ENCODE measurements around the gene CMYA5. TPM values are rescaled to one million over a fixed set of nuclear protein-coding genes. Genes with fewer than 3 reads are reported as not detected.

Gene CMYA5
- total RNA-seq, 5 donors from 2014 or later (not counting 1 experiment from before 2014, with no cell fraction given) = 0.13 to 0.41 (median 0.23) TPM

DNA sequence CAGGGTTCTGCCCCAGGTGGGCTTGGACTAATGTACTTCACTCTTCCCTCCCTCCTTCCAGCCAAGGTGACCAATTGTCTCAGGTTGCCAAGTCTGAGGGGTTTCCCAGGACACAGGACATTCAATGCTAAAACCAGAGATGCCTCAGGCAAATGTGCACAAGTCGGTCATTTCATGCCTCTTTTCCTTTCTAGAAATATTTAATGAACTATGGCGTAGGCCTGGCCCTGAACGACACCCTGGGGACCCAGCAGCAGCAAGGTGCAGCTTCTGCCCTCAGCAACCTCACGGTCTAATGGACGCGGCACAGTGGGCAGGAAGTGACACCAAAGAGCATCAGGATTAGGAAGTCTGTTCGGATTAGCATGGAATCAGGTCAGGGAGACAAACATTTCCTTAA is 153.4 kb downstream of the CMYA5 start:
- ChIA-PET POLR2A (interaction anchor here in 1 of 2 donors (0.5 kb wide), 1 partner anchor 300 kb away, joined by 8 read pairs; no protein-coding TSS in a partner anchor), CTCF (no interaction called here)
- H3K27me3 Mint-ChIP-seq = peaks cover 5 to 21% of the 10 kb centered on the region in 2 donors
- Histone ChIP-seq H3K4me3 (ENCODE audit: control insufficient read depth in 1 of 2, extremely low read depth in 1 of 2, low read length in 1 of 2) (no peak overlapping the region), H3K9me3 (no peaks in the 10 kb centered on the region), H3K4me1 (ENCODE audit: control insufficient read depth in 1 of 2, extremely low read depth in 1 of 2, insufficient read depth in 2 of 2, low read length in 2 of 2) (no peaks in the 10 kb centered on the region), H3K36me3 (ENCODE audit: control insufficient read depth in 2 of 2, extremely low read depth in 1 of 2, insufficient read depth in 1 of 2, low read length in 1 of 2) (no peaks in the 10 kb centered on the region), H3K27ac (ENCODE audit: low read length) (no peak overlapping the region), H3K27me3 (replicated peaks in 1 of 2; ENCODE audit: control insufficient read depth in 2 of 2, extremely low read depth in 1 of 2, insufficient read depth in 2 of 2, low read length in 1 of 2) (peaks cover 0 to 24% of the 10 kb centered on the region in 2 experiments)
- no peaks in the 10 kb centered on the region for H3K4me1 Mint-ChIP-seq
- 95% methylated on average over 4 of the region's 7 CpGs for WGBS (ENCODE audit: insufficient coverage)
- no peaks in the 10 kb centered on the region for H3K36me3 Mint-ChIP-seq
- DNase-seq (no peak), ATAC-seq (replicated peaks in 1 of 4) (no peak)
- H3K9me3 Mint-ChIP-seq = no peaks in the 10 kb centered on the region
- H3K27ac Mint-ChIP-seq = no peak overlapping the region
- H3K4me3 Mint-ChIP-seq = no peak overlapping the region

DNA sequence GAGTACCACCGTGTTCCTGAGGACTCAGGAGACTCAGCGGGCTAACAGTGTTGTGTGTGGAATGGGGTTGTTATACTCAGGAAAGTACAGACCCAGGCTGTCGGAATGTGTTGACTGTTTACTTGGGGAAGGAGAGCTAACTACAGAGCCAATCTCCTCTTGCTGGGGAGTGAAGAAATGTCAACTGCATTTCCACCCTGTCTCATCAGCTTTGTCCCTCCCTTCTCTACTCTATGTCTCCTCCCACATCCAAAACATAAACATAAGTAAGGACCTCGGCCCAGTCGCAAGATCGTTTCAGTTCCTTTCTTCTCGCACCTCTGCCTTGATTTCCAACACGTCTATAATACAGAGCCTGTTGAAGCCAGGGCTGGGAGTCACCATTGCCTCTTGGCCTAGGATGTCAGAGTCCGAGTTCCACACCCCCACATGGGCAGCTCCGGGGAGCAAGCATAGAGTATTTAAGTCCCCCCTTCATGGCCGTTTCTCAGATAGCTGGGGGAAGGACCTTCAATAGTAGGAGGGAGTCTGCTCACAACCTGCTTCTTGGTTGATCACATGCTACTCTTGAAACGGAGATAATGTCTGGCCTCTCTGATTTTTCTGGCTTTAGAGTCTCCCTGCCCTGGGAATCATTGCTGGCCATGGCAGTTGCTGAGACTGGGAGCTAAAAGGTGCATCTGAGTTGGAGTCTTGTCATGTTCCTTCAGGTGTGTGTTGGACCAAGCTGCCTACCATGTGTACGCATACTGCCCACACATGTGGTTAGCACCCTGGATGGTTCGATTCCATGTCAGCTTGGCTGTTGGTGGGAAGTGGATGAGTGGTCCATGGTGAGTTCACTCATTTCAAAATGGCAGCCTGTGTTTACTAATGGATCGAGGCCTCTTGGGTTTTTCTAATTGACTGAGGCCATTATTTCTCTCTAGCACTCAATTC is 154.1 kb downstream of the CMYA5 start:
- H3K27ac Mint-ChIP-seq = no peak overlapping the region
- no peak overlapping the region for H3K4me3 Mint-ChIP-seq
- Histone ChIP-seq H3K36me3 (ENCODE audit: control insufficient read depth in 2 of 2, extremely low read depth in 1 of 2, insufficient read depth in 1 of 2, low read length in 1 of 2) (no peaks in the 10 kb centered on the region), H3K4me1 (ENCODE audit: control insufficient read depth in 1 of 2, extremely low read depth in 1 of 2, insufficient read depth in 2 of 2, low read length in 2 of 2) (peaks cover 0 to 3% of the 10 kb centered on the region in 2 experiments), H3K4me3 (ENCODE audit: control insufficient read depth in 1 of 2, extremely low read depth in 1 of 2, low read length in 1 of 2) (no peak overlapping the region), H3K27me3 (replicated peaks in 1 of 2; ENCODE audit: control insufficient read depth in 2 of 2, extremely low read depth in 1 of 2, insufficient read depth in 2 of 2, low read length in 1 of 2) (peaks cover 0 to 26% of the 10 kb centered on the region in 2 experiments), H3K9me3 (no peaks in the 10 kb centered on the region), H3K27ac (ENCODE audit: low read length) (no peak overlapping the region)
- 87% methylated on average over 6 of the region's 15 CpGs for WGBS (ENCODE audit: insufficient coverage)
- CTCF ChIA-PET = no interaction called here
- ATAC-seq (replicated peaks in 1 of 4) (no peak), DNase-seq (no peak)
- peaks cover 5 to 25% of the 10 kb centered on the region in 2 donors for H3K27me3 Mint-ChIP-seq
- no peaks in the 10 kb centered on the region for H3K4me1 Mint-ChIP-seq
- H3K9me3 Mint-ChIP-seq = no peaks in the 10 kb centered on the region
- POLR2A ChIA-PET = interaction anchor here in 1 of 2 donors (0.5 kb wide), 1 partner anchor 300 kb away, joined by 8 read pairs; no protein-coding TSS in a partner anchor
- H3K36me3 Mint-ChIP-seq = no peaks in the 10 kb centered on the region

DNA sequence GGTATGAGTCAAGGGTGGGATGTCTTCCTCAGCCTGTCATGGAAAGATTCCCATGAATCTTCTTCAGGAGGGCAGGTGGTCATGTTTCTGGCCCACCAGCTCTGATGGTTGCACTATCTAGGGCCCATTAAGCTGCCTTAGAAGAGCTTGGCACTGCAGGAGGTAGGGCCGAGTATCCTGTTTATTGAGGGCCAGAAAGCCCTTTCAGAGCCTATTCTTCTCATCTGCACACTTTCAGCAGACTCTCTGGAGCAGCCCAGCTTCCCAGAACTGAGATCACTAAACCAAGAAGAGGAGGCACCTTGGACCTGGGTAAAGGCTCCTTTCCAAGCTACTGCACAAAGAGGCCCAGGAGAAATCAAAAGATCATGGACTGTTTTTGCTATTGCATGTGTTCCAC is 154.9 kb downstream of the CMYA5 start:
- H3K27me3 ChIP-seq (replicated peaks in 1 of 2; ENCODE audit: control insufficient read depth in 2 of 2, extremely low read depth in 1 of 2, insufficient read depth in 2 of 2, low read length in 1 of 2) = peaks cover 0 to 32% of the 10 kb centered on the region in 2 experiments
- H3K27ac ChIP-seq (ENCODE audit: low read length) = no peak overlapping the region
- Mint-ChIP-seq H3K27me3 (peaks cover 5 to 22% of the 10 kb centered on the region in 2 donors), H3K9me3 (no peaks in the 10 kb centered on the region), H3K36me3 (no peaks in the 10 kb centered on the region), H3K4me3 (no peak overlapping the region), H3K27ac (no peak overlapping the region), H3K4me1 (no peaks in the 10 kb centered on the region)
- ChIA-PET CTCF (no interaction called here), POLR2A (no interaction called here)
- H3K4me3 ChIP-seq (ENCODE audit: control insufficient read depth in 1 of 2, extremely low read depth in 1 of 2, low read length in 1 of 2) = no peak overlapping the region
- no peaks in the 10 kb centered on the region for H3K36me3 ChIP-seq (ENCODE audit: control insufficient read depth in 2 of 2, extremely low read depth in 1 of 2, insufficient read depth in 1 of 2, low read length in 1 of 2)
- WGBS (ENCODE audit: insufficient coverage) = no CpG with 5 or more reads among the region's 1 CpG
- peaks cover 0 to 3% of the 10 kb centered on the region in 2 experiments for H3K4me1 ChIP-seq (ENCODE audit: control insufficient read depth in 1 of 2, extremely low read depth in 1 of 2, insufficient read depth in 2 of 2, low read length in 2 of 2)
- H3K9me3 ChIP-seq = no peaks in the 10 kb centered on the region
- DNase-seq (no peak), ATAC-seq (replicated peaks in 1 of 4) (no peak)

DNA sequence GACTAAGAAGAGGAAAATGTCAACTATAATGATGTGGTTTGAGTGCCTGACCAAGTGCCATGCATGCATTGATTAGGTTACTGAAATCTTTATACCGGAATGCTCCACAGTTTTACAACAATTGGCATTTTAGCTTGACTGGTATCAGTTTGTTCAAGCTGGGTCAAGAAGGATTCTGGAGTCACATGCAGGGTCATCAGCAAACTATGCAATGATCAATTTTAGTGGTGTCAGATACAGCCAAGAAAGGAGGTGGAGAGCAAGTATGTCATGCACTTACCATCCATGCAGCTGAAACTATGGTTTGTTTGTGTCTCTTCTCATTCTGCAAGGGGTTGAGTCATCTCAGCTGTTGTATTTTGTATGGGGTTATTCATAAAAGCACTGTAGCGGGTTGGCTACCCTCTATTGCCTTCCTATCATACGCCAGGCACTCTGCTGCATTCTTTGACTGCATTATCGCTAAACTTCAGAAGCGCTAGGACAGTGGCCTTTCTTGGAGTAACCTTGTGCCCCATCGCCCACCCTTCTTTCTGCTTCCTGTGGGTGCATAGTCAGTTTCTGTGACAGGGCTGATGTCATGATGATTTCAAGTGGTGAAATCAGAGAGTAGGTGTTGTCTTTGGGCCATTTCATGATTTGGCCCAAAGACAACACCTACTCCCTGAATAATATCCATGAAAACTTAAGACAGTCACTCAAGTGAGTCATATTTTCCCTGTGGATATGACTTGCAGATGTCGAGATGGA is 156.0 kb downstream of the CMYA5 start:
- Mint-ChIP-seq H3K4me1 (no peaks in the 10 kb centered on the region), H3K4me3 (no peak overlapping the region), H3K27me3 (peaks cover 1 to 16% of the 10 kb centered on the region in 2 donors), H3K27ac (no peak overlapping the region), H3K36me3 (no peaks in the 10 kb centered on the region), H3K9me3 (no peaks in the 10 kb centered on the region)
- DNase-seq (no peak), ATAC-seq (replicated peaks in 1 of 4) (no peak)
- CTCF ChIA-PET = no interaction called here
- WGBS (ENCODE audit: insufficient coverage) = 71% methylated on average over 7 of the region's 7 CpGs
- Histone ChIP-seq H3K27ac (ENCODE audit: low read length) (no peak overlapping the region), H3K4me1 (ENCODE audit: control insufficient read depth in 1 of 2, extremely low read depth in 1 of 2, insufficient read depth in 2 of 2, low read length in 2 of 2) (peaks cover 0 to 3% of the 10 kb centered on the region in 2 experiments), H3K27me3 (replicated peaks in 1 of 2; ENCODE audit: control insufficient read depth in 2 of 2, extremely low read depth in 1 of 2, insufficient read depth in 2 of 2, low read length in 1 of 2) (peaks cover 0 to 27% of the 10 kb centered on the region in 2 experiments), H3K36me3 (ENCODE audit: control insufficient read depth in 2 of 2, extremely low read depth in 1 of 2, insufficient read depth in 1 of 2, low read length in 1 of 2) (no peaks in the 10 kb centered on the region), H3K4me3 (ENCODE audit: control insufficient read depth in 1 of 2, extremely low read depth in 1 of 2, low read length in 1 of 2) (no peak overlapping the region), H3K9me3 (no peaks in the 10 kb centered on the region)
- POLR2A ChIA-PET = no interaction called here

DNA sequence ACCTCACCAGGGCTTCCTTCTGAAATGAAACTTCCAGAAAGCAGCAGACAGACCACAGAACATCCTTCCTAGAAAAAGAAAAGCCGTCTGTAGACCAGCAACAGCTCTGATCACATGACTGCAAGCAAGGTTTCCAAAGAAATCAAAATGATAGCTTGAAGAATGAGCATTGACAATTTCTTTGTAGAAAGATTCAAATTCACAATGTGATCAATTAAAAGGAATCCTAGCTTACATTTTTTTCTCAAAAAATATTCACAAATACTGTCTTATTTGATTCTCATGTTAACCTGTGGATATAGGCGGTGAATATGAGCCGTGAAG is 156.5 kb downstream of the CMYA5 start:
- ChIA-PET CTCF (no interaction called here), POLR2A (no interaction called here)
- ATAC-seq (replicated peaks in 1 of 4) = no peak
- Histone ChIP-seq H3K27ac (ENCODE audit: low read length) (no peak overlapping the region), H3K4me3 (ENCODE audit: control insufficient read depth in 1 of 2, extremely low read depth in 1 of 2, low read length in 1 of 2) (no peak overlapping the region), H3K4me1 (ENCODE audit: control insufficient read depth in 1 of 2, extremely low read depth in 1 of 2, insufficient read depth in 2 of 2, low read length in 2 of 2) (peaks cover 0 to 3% of the 10 kb centered on the region in 2 experiments), H3K9me3 (no peaks in the 10 kb centered on the region), H3K36me3 (ENCODE audit: control insufficient read depth in 2 of 2, extremely low read depth in 1 of 2, insufficient read depth in 1 of 2, low read length in 1 of 2) (no peaks in the 10 kb centered on the region), H3K27me3 (replicated peaks in 1 of 2; ENCODE audit: control insufficient read depth in 2 of 2, extremely low read depth in 1 of 2, insufficient read depth in 2 of 2, low read length in 1 of 2) (peaks cover 0 to 26% of the 10 kb centered on the region in 2 experiments)
- Mint-ChIP-seq H3K4me1 (no peaks in the 10 kb centered on the region), H3K27me3 (peaks cover 0 to 14% of the 10 kb centered on the region in 2 donors), H3K27ac (no peak overlapping the region), H3K9me3 (no peaks in the 10 kb centered on the region), H3K36me3 (no peaks in the 10 kb centered on the region), H3K4me3 (no peak overlapping the region)
- DNase-seq = no peak
- WGBS (ENCODE audit: insufficient coverage) = no CpG with 5 or more reads among the region's 3 CpGs

DNA sequence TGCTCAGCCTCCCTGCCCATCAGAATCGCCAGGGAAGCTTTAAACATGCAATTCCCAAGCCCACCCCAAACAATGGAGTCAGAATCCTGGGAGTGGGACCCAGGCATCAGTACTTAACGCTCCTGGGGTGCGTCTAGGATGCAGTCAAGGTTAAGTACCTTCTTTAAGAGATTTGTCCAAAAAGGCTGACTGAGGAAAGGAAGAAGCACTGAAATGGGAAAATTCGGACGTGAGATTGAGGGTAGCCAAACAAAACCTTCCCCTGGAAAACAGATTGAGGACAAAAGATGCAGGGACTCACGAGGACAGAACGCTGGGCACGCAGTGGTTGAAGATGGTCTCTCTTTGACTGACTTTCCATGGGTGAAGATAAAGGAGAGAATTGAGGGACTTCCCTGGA is 157.9 kb downstream of the CMYA5 start:
- ChIA-PET POLR2A (no interaction called here), CTCF (no interaction called here)
- no peaks in the 10 kb centered on the region for H3K36me3 ChIP-seq (ENCODE audit: control insufficient read depth in 2 of 2, extremely low read depth in 1 of 2, insufficient read depth in 1 of 2, low read length in 1 of 2)
- ATAC-seq (replicated peaks in 1 of 4) (no peak), DNase-seq (no peak)
- H3K36me3 Mint-ChIP-seq = no peaks in the 10 kb centered on the region
- no peaks in the 10 kb centered on the region for H3K9me3 ChIP-seq
- no peak overlapping the region for H3K27ac Mint-ChIP-seq
- no peak overlapping the region for H3K4me3 ChIP-seq (ENCODE audit: control insufficient read depth in 1 of 2, extremely low read depth in 1 of 2, low read length in 1 of 2)
- peaks cover 0 to 20% of the 10 kb centered on the region in 2 experiments for H3K27me3 ChIP-seq (replicated peaks in 1 of 2; ENCODE audit: control insufficient read depth in 2 of 2, extremely low read depth in 1 of 2, insufficient read depth in 2 of 2, low read length in 1 of 2)
- H3K4me1 ChIP-seq (ENCODE audit: control insufficient read depth in 1 of 2, extremely low read depth in 1 of 2, insufficient read depth in 2 of 2, low read length in 2 of 2) = peaks cover 0 to 3% of the 10 kb centered on the region in 2 experiments
- no peak overlapping the region for H3K27ac ChIP-seq (ENCODE audit: low read length)
- H3K4me3 Mint-ChIP-seq = no peak overlapping the region
- WGBS (ENCODE audit: insufficient coverage) = 50% methylated on average over 1 of the region's 8 CpGs
- peaks cover 0 to 16% of the 10 kb centered on the region in 2 donors for H3K27me3 Mint-ChIP-seq
- H3K4me1 Mint-ChIP-seq = no peaks in the 10 kb centered on the region
- H3K9me3 Mint-ChIP-seq = no peaks in the 10 kb centered on the region

All from T-cell (primary cell).